Measurements from ENCODE around the gene PIAS3.
A peak's percentile ranks its signal among the peaks of the same experiment; 100 is the strongest.

The PIAS3 gene

DNA sequence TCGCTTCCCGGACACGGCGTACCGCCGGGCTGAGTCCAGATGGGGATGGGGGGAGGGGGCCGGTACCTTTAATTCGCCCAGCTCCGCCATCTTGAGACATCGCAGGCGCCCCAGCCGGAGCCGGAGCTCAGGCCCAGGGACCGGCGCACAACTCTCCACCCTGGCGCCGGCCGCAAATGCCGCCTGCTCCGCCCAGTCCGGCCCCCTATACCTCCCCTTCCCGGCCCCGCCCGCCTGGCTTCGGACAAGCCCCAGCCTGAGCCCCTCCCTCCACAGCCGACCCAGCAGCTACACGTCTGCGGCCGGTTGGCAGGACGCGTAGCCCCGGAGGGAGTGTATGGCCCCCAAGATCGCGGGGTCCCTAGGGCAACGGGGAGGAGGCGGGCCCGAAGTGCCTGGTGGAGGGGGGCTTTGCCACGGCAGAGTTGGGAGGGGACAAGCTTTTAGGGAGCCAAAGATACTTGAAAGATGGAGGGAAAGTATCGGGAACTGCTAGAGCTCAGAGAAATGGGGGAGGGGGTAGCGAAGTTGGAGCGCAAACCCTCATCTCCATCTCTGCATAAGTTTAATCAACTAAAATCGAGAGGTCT, at the start of gene PIAS3:
PIAS3 (minus strand) TSS at position 181 of the 590 bp plus-strand sequence; CDS start at position 90, 91 bp downstream.
- peak; percentile 92 for DNase-seq (ENCODE audit: low spot score)

DNA sequence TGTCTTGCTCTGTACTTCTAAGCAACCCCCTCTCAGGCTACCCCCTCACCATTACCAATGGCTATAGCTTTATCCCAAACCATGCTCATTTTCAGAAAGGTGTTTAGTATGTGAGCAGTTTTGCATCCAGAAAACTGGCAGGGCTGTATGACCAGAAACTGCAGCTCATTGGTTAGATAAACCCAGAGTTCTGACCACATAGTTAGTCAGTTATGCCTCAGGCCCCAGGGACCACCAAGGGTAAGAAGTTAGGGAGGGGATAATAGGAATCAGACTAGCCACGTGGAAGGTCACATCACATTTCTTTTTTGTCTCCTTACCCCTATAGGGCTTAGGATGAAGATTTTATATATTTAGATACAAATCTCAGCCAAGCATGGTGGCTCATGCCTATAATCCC, 49.8 kb upstream of the PIAS3 start:
- DNase-seq (ENCODE audit: low spot score): no peak

DNA sequence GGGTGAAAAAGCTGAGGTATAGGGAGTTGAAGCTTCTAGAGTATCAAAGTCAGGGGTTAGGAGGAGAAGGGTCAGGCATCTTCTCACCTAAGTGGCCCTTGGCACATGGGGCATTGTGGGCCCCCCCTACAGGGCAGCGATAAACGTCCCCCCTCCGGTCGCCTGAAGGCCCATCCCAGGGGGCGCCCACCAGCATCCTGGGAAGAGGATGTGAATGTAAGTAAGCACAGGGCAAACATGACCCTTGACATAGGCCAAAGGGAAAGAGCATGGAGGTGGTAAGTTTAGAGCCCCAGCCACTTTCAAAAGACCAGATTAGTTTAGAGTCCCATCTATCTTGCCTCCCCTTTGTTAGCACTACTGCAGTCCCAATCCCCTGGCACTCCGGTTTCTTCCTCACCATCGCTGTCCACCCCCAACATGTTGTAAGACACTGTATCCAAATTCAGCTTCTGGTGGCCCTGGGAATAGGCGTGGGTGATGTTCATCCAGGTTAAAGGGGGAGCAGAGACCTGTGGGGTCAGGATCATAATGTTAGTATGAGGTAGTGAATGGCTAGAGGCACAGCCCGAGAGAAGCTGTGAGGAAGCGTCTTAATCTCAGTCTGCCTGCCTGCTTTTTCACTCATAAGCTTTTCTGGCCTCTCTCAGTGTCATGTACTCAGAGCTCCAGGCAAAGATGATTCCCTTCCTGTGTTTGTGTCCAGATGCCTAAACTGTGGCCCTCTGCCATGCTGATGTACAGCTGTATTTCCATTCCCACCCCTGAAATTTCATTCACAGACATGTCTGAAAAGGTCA, 48.3 kb upstream of the PIAS3 start:
- DNase-seq (ENCODE audit: low spot score): no peak

DNA sequence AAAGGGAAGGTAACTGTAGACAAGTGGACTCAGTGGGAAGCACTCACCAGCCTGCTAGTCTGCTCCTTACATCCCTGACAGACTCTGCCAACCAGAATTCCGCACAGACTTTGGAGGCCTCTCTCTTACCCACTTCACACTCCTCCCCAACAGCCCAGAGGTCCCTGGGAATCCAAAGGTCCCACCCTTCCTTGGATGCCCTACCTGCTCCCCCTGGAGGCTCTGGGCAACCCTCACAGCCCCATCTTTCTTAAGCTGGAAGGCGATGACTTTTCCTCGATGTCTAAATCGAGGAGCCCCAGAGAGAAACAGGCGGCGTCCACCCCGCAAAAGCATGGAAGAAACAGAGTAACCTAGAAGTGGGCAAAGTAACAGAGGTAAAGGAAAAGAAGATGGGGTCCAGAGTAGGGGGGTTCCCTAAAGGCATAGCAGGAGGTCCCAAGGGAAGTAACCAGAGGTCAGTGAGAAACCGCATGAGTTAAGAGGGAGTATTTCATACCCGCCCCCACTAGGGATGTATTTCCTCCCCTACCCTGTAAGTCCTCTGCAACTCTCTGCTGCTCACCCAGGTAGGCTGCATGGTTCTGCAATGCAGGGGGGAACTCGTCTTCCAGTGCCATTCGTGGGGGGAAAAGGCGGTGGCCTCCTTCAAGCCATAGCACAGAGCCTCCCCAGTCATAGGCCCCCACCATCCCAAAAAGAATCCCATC, 42.6 kb upstream of the PIAS3 start:
- no peak for DNase-seq (ENCODE audit: low spot score)

DNA sequence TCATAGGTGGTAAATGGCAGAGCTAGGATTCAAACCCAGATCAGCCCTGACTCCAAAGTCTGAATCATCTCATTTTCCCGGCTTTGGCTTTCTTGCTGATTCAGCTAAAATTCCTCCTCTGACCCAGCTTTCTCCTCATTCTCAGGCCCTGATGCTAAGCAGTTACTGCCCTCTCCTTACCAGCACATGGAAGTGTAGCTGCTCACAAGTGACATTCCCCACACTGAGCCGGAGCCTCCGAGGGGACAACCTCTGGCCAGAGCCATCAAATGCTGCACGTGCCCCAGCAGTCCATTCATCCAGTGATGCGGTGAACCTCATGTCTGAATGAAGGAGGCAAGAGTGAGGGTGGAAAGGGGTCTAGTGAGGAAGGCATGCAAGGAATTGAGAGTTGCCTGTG, 39.9 kb upstream of the PIAS3 start:
- peak; percentile 20 for DNase-seq (ENCODE audit: low spot score)

DNA sequence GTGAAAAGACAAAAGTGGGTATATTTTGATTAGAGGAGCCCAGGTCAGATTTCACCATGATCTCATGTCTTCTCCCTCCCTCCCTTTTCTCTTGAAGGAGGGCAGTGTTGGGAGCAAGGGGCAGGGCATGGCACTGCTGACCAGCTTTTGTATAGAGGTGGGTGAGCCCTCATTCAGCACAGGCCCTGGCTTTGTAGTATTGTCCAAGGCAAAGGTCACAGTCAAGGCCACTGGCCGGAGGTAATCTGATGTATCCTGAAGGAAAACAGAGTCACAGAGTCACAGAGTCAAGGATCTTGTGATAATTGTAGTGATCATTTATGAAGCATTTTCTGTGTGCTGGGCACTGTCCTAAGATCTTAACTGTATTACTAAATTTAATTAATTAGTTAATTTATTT, 39.1 kb upstream of the PIAS3 start:
- DNase-seq (ENCODE audit: low spot score): no peak

DNA sequence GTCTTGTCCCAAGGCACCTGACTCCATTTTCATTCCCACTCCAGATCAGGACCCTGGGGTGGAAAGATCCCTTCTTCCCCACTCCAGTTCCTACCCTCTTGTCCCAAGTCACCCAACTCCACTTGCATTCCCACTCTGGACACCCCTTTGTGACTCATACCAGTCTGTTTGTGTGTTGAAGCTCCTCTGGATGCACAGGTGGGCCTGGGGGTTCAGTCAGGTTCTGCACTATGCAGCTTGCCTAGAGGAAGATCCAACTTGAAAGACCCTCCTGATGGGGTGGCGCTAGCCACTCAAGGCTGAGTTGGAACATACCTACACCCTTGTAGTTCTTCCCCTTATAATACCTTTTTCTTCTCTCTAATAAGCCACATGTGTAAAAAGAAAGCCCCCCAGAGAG, 36.6 kb upstream of the PIAS3 start:
- DNase-seq (ENCODE audit: low spot score): no peak

DNA sequence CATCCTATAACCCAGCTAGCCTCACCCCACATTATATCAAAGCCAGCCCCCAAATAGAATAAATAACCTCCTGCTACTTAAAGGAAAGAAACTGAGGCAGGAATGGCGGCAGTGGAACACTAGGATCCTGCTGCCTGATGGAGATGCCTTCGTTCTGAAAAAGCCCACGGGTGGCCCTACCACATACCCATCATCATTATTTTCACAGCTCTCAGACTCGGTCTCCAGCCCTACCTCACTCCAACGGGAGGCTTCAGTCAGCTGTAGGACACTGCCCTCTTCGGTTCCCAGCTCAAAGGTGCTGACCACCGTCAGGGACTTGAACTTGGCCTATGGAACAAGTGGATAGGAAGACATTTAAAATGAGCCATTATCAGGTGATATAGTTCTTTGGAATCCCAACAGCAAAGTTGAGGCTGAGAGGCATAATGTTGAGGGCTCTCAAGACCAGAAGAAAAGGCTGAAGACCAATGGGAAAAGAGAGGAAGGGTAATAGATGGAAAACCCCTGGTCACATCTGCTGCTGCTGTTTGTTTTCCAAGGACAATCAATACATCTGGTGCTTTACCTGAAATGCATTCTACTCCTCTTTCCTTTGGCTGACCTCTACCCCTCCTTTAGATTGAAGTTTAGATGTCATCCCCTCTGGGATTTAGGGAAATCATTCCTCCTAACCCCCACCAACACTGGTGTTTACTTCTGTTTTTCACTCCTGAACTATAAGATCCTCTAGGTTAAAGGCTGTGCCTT, 34.6 kb upstream of the PIAS3 start:
- DNase-seq (ENCODE audit: low spot score): no peak

DNA sequence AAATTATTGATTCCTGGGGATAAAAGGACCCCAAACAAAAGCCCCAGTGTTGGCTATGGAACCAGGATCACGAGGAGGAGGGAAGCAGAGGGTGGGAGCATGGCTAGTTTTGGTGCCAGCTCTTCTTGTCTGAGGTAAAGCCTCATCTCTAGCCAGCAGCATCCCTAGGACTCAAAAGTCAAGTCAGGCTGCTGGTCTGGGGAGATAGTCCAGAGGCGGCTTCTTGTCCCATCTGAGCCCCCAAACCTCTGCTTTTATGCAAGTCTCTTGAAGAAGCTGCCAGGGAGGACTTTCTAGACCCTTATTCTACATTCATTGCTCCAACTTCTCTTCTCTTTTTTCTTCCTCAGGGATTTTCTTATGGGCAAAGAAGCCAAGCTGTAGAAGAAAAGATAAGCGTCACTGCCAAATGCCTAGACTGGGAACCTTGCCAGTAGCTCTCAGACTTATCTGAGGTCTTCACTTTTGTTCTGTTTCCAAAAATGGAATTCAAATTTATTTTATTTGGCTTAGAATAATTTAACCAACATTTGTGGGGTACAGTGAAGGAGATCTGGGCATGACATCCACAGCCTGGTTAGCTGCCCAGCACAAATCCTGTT, 33.7 kb upstream of the PIAS3 start:
- no peak for DNase-seq (ENCODE audit: low spot score)

DNA sequence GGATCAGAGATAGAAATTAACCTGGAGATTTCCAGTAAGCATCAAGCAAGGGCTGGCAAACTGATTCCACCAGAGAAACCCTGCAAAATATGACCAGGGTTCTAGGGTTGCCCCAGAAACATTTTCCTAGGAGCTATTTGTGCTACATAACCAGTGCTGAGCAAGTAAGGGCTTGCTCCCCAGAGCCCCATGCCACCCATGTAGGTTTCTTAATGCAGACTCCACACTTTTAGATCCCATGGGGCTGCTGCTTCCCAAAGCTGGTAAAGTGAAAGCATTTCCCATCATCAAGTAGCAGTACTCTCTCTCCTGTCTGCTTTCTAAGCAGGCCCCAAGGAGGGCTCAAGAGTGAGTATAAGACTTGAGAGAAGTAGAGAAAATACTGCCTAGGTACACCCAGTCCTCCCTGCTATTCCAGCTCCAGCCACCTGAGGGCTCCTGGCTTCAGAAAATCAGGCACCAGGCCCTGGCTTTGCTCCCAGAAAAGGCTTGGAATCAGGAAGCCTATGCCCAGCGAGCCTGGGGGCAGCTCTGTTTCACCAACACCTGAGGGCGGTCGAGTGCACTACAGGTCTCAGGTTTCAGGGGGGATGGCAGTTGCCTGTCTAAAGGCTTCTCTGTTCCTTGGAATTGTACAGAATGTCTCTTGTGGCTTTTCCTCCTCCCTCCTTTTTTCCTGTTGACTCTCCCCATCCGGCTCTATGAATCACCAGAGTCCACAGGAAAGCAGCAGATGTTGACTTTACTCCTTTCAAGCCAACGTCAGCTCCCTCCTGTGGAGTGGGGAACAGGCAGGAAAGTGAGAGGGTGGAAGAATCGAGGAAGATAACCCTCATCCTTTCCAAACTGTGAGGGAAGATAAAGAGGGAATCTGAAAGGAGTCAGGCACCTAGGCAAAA, 33.0 kb upstream of the PIAS3 start:
- DNase-seq (ENCODE audit: low spot score): peak; percentile 98

DNA sequence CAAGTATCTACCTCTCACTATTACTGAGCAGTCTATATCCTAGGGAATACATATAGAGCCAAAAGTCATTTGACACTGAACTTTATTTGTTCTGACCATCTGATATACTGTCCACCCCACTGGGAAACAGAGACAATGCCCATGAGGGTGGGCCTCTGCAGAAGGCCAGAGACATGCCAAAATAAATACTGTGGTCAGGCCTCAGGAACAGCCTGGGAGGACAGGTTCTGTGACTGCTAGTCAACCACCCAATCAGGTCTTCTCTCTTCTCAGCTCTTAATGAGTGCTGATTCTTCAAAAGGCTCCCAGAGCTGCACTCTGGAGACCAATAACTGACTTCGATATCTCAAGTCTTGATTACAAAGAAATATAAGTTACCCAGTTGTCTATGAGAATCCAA, 32.3 kb upstream of the PIAS3 start:
- DNase-seq (ENCODE audit: low spot score): no peak

DNA sequence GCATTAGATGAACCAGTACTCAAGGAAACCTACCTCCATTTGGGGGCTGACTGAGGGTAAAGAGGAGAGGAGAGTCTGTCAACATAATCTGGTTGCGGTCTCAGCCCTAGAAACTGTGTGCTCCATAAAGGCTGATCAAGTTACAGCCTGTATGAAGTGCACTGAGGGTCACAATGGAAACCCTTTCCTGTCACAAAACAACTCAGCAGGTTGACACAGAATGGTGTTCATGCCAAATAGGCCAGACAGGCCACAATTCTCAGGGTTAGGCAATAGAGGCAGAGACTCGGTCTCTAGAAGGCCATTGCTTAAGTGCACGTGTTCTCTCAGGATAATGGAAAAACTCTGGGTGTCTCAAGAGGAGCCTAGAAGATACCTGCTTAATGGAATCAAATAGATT, 30.8 kb upstream of the PIAS3 start:
- DNase-seq (ENCODE audit: low spot score): no peak

DNA sequence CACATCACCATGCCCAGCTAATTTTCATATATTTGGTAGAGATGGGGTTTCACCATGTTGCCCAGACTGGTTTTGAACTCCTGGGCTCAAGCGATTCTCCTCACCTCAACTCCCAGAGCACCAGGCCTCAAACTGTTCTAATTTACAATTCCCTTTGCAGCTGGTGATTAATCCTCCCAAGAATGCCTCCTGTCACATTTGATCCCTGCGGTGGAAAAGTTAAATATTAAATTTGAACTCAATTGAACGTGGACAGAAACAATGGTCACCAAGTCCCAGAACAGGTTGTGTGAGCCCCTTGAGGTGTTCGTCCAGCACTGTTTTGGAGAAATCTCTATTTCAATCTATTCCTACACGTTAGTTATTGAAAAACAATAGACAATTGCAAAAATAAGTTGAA, 28.8 kb upstream of the PIAS3 start:
- DNase-seq (ENCODE audit: low spot score): no peak

DNA sequence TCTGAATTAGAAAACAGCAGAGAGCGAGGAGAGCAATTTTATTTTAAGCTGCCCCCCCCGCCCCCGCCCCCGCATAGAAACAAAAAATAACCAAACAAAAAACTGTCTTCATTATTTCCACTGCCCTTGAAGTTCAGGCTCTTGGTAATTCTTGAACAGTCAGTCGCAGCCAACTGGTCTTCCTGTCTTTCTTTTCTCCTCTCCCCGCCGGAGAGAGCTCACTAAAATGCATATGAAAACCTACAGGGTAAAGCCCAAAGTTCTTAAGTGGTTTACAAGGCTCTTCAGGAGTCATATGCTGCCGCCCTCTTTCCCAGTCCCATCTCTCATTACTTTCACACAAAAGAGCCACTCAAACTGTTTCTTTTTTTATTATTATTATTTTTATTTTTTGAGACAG, 27.9 kb upstream of the PIAS3 start:
- no peak for DNase-seq (ENCODE audit: low spot score)

DNA sequence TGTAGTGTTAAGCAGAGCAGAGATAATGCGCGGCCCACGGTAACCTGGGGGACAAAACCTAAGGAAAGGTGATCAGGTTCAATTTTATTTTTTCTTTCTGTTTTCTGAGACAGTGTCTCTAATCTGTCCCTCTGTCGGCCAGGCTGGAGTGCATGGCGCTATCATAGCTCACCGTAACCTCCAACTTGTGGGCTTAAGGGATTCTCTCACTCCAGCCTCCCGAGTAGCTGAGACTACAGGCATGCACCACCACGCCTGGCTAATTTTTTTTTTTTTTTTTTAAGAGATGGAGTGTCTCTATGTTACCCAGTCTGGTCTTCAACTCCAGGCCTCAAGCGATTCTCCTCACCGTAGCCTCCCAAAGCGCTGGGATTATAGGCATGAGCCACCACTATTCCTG, 27.5 kb upstream of the PIAS3 start:
- no peak for DNase-seq (ENCODE audit: low spot score)

DNA sequence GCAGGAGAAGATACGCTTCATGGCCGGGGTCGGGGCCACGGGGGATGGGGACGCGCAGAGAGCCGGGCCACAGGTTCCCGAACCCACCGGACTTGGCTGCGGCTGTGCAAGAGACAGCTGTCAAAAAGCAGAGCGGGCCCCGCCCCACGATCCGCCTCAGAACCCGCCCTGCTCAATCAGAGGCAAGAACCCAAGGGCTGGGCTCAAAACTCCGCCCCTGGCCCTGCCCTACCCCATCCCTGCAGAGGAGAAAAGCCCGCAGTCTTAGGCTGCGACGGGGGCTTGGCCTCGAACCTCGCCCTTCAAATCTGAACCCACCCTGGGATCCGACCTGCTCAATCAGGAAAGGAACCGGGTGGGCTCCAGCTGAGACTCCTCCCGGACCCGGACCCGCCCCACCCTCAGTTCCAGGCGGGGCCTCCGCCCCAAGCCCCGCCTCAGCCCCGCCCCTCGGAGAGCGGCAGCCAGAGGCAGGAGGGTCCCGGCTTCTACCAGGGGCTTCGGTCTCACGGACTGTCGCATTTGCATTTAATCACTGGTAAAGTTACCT, 26.9 kb upstream of the PIAS3 start, which contains the start of gene ANKRD35:
ANKRD35 (minus strand) TSS at position 129 of the 550 bp plus-strand sequence; CDS start at position 21, 108 bp downstream.
- DNase-seq (ENCODE audit: low spot score): peak; percentile 79

DNA sequence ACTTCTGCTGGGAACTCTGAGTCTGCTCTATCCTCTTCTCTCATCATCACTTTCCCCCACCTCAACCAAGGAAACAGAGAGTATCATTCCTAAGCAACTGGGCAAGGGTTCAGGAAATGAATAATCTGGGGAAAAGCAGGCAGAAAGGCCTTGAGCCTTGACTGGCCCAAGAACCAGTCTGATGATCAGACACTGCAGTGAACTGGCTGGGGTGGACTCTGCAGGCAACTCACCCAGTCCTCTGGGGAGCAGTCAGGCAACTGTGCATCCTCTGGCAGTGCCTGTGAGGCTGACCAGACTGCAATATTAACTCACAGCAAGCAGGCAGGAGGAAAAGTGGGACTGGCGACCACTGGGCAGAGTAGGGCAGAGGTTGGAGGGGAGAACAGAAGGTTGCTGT, 25.8 kb upstream of the PIAS3 start:
- no peak for DNase-seq (ENCODE audit: low spot score)

DNA sequence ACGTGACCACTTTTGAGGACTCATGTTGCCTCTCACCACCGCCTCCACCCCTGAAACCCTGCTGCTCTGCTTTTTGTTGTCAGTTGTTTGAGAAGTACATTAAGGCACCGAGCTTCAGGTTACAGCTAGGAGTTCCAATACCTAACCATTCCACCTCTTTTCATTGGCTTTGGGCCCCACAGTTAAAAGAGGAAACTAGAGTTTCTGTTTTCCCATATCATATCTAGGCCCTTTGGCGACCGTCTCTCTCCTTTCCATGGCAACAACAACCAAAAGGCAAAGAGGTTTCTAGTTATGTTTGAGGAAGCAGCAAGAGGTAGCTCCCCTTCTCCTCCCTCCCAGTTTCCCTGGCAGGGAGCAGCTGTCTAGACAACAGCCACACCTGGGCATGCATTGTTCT, 20.9 kb upstream of the PIAS3 start:
- DNase-seq (ENCODE audit: low spot score): no peak

DNA sequence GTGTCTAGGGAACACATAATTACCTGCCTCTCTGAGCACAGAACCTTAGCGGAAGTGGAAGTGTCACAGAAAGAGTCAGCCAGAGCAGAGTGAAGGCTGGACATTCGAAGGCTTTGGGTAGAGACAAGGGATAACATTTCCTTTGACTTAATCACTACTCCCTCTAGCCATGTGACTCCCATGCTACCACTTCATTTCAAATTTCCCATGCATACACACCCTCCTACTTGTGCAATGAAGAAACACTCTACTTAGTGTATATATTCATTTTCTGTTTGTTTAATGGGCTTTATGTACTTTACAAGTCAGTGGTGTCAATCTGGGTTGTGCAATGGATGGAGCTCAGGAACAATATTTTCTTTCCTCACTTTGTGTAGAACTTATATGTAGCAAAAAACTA, 19.8 kb upstream of the PIAS3 start:
- DNase-seq (ENCODE audit: low spot score): no peak

DNA sequence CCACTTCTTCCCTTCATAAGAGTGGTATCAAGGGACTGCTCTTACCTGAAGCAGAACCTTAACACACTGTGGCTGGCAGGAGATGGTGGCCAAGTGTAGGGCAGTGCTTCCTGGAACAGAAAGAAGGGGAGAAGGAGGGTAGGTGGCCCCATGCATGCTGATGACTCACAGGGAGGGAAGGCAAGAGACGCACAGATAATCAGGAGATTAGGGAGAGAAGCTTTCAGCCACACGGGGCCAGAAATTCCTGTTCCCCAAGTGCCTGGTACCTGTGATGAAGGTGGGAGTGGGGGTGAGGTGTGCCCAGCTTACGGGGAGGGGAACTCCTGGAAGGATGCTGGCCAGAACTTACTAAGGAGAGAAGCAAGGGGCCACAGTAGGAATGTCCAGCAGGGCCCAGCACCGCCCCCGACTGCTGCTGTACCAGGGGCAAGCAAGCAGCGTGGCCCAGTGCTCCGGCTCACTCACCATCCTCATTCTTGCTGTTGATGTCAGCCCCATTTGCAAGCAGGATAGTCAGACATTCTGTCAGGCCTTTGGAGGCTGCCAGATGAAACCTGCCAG, 19.1 kb upstream of the PIAS3 start:
- DNase-seq (ENCODE audit: low spot score): no peak

Data from RKO (cell line).